Uterus (tissue), 2 donors: ENCODE data around the gene CFAP20DC.

Source experiments
- POLR2A ChIP-seq, 2 donors: fragments of 450-650 bp; IDR thresholded peaks; one replicate each; pipeline ENCODE4 v1.6.1; 2016; ENCODE audit warnings: antibody characterized with exemption in 2 of 2, mild to moderate bottlenecking in 1 of 2, moderate library complexity in 1 of 2
- TF ChIP-seq, protein P1 (sequence below), 4 experiments: fragments of 200-600 bp in 2 of 4; fragments of 450-650 bp in 2 of 4; sonication (generic) in 2 of 4; IDR thresholded peaks; one replicate each; pipeline ENCODE4 v1.5.1; 2016 to 2019; ENCODE audit warnings: antibody characterized with exemption in 4 of 4, mild to moderate bottlenecking in 2 of 4, moderate library complexity in 1 of 4

DNA sequence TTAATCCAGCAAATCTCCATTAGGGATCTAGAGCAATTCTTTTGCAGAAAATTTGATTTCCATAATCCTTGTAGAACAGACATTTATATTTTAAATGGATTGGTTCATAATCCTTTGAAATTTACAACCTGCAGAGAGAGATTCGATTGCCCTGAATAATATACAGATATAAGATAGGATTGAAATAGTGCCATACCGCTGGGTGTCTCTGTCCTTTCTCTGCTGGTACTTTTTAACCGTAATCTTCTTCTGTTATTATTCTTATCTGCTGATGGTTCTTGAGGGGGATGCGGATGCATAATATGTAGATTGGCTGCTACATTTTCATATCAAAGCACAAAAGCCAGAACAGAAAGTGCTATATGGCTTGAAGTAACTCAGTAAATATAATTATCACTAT, 182.2 kb downstream of the CFAP20DC start:
- TF ChIP-seq, protein P1, sequence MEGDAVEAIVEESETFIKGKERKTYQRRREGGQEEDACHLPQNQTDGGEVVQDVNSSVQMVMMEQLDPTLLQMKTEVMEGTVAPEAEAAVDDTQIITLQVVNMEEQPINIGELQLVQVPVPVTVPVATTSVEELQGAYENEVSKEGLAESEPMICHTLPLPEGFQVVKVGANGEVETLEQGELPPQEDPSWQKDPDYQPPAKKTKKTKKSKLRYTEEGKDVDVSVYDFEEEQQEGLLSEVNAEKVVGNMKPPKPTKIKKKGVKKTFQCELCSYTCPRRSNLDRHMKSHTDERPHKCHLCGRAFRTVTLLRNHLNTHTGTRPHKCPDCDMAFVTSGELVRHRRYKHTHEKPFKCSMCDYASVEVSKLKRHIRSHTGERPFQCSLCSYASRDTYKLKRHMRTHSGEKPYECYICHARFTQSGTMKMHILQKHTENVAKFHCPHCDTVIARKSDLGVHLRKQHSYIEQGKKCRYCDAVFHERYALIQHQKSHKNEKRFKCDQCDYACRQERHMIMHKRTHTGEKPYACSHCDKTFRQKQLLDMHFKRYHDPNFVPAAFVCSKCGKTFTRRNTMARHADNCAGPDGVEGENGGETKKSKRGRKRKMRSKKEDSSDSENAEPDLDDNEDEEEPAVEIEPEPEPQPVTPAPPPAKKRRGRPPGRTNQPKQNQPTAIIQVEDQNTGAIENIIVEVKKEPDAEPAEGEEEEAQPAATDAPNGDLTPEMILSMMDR (IDR thresholded peaks at IDR 0.05), result no peak
- TF ChIP-seq POLR2A (IDR thresholded peaks at IDR 0.05), result no peak
